Measurements from ENCODE around the gene CDH23.

- TF ChIP-seq CTCF (IDR thresholded peaks at IDR 0.05) (no peak), POLR2AphosphoS5 (IDR thresholded peaks at IDR 0.05) (no peak)
Measured at GRCh38 chr10:71627956-71628355, 231.2 kb downstream of the CDH23 start.
